ENCODE measurements around the gene ZMIZ2. TPM values are rescaled to one million over a fixed set of nuclear protein-coding genes. Genes with fewer than 3 reads are reported as not detected.
"Not testable (repeated sequence)": the region's sequence is repeated elsewhere in the genome, so short reads cannot be mapped to it uniquely, and the experiment has no call there.

The ZMIZ2 gene
- total RNA-seq, 2 experiments from 2014 or later, result 82.8 to 106 TPM

- Mint-ChIP-seq H3K4me3 (no peak overlapping the region), H3K4me1 (no peaks in the 10 kb centered on the region), H3K27me3 (no peaks in the 10 kb centered on the region), H3K27ac (no peak overlapping the region), H3K36me3 (ENCODE audit: low read depth) (no peaks in the 10 kb centered on the region), H3K9me3 (ENCODE audit: low read depth) (no peaks in the 10 kb centered on the region)
- no peak for ATAC-seq
- ChIA-PET POLR2A (no interaction called here), CTCF (no interaction called here)
- intact Hi-C loops (cut with DNase I, micrococcal nuclease), result no loop called here
- DNase-seq, result no peak
Observed at GRCh38 chr7:44776211-44776610, 27.6 kb downstream of the ZMIZ2 start.

- ChIA-PET POLR2A (interaction anchor here (0.6 kb wide), 2 partner anchors 103 to 523 kb away, joined by 3 read pairs; no protein-coding TSS in a partner anchor), CTCF (no interaction called here)
- H3K27ac Mint-ChIP-seq, result no peak overlapping the region
- intact Hi-C loops (cut with DNase I, micrococcal nuclease), result no loop called here
- no peak for ATAC-seq
- peaks cover 7% of the 10 kb centered on the region for H3K36me3 Mint-ChIP-seq (ENCODE audit: low read depth)
- H3K9me3 Mint-ChIP-seq (ENCODE audit: low read depth), result peaks cover 3% of the 10 kb centered on the region
- no peak overlapping the region for H3K4me3 Mint-ChIP-seq
- H3K27me3 Mint-ChIP-seq, result no peaks in the 10 kb centered on the region
- no peak for DNase-seq
- H3K4me1 Mint-ChIP-seq, result no peaks in the 10 kb centered on the region
Observed at GRCh38 chr7:44782460-44782859, 33.8 kb downstream of the ZMIZ2 start.

GRCh38 chr7:44783407-44783806 is 34.8 kb downstream of the ZMIZ2 start:
- Mint-ChIP-seq H3K4me3 (no peak overlapping the region), H3K27me3 (no peaks in the 10 kb centered on the region), H3K27ac (no peak overlapping the region), H3K36me3 (ENCODE audit: low read depth) (peaks cover 7% of the 10 kb centered on the region), H3K4me1 (no peaks in the 10 kb centered on the region), H3K9me3 (ENCODE audit: low read depth) (peaks cover 3% of the 10 kb centered on the region)
- DNase-seq (no peak), ATAC-seq (no peak)
- CTCF ChIA-PET, result interaction anchor here (0.6 kb wide), 1 partner anchor 959 kb away, joined by 3 read pairs; no protein-coding TSS in a partner anchor
- intact Hi-C loops (cut with DNase I, micrococcal nuclease), result no loop called here
- POLR2A ChIA-PET, result no interaction called here

- Mint-ChIP-seq H3K27me3 (no peaks in the 10 kb centered on the region), H3K4me3 (no peak overlapping the region), H3K36me3 (ENCODE audit: low read depth) (peaks cover 7% of the 10 kb centered on the region), H3K4me1 (no peaks in the 10 kb centered on the region), H3K9me3 (ENCODE audit: low read depth) (peaks cover 3% of the 10 kb centered on the region), H3K27ac (no peak overlapping the region)
- CTCF ChIA-PET, result no interaction called here
- ATAC-seq (no peak), DNase-seq (no peak)
- intact Hi-C loops (cut with DNase I, micrococcal nuclease), result no loop called here
- POLR2A ChIA-PET, result no interaction called here
Observed at GRCh38 chr7:44784364-44784763, 35.7 kb downstream of the ZMIZ2 start.

GRCh38 chr7:44785218-44785617 is 36.6 kb downstream of the ZMIZ2 start:
- POLR2A ChIA-PET, H3K4me3 Mint-ChIP-seq: not testable (repeated sequence)

GRCh38 chr7:44787041-44787440 is 38.4 kb downstream of the ZMIZ2 start:
- Mint-ChIP-seq H3K36me3 (ENCODE audit: low read depth) (peaks cover 7% of the 10 kb centered on the region), H3K4me1 (no peaks in the 10 kb centered on the region), H3K27ac (no peak overlapping the region), H3K27me3 (no peaks in the 10 kb centered on the region), H3K4me3 (no peak overlapping the region), H3K9me3 (ENCODE audit: low read depth) (peaks cover 3% of the 10 kb centered on the region)
- ChIA-PET POLR2A (no interaction called here), CTCF (interaction anchor here (1.5 kb wide), 1 partner anchor 199 kb away, joined by 3 read pairs; no protein-coding TSS in a partner anchor)
- ATAC-seq, result no peak
- DNase-seq, result no peak
- intact Hi-C loops (cut with DNase I, micrococcal nuclease), result no loop called here

More at GRCh38 chr7:44785218-44785617, 36.6 kb downstream of the ZMIZ2 start:
- H3K9me3 Mint-ChIP-seq (ENCODE audit: low read depth); H3K4me1 Mint-ChIP-seq; H3K27ac Mint-ChIP-seq; ATAC-seq; intact Hi-C loops (cut with DNase I, micrococcal nuclease); H3K27me3 Mint-ChIP-seq; H3K36me3 Mint-ChIP-seq (ENCODE audit: low read depth); DNase-seq: not testable (repeated sequence)
- CTCF ChIA-PET, result interaction anchor here (0.6 kb wide), 1 partner anchor 221 kb away, joined by 3 read pairs; no protein-coding TSS in a partner anchor

GRCh38 chr7:44787762-44788161 is 39.1 kb downstream of the ZMIZ2 start:
- H3K4me1 Mint-ChIP-seq, result no peaks in the 10 kb centered on the region
- H3K9me3 Mint-ChIP-seq (ENCODE audit: low read depth), result peaks cover 3% of the 10 kb centered on the region
- ATAC-seq (no peak), DNase-seq (no peak)
- CTCF ChIA-PET, result interaction anchor here (1.5 kb wide), 1 partner anchor 199 kb away, joined by 3 read pairs; no protein-coding TSS in a partner anchor
- H3K36me3 Mint-ChIP-seq (ENCODE audit: low read depth), result peaks cover 5% of the 10 kb centered on the region
- POLR2A ChIA-PET, result no interaction called here
- H3K27ac Mint-ChIP-seq, result no peak overlapping the region
- H3K27me3 Mint-ChIP-seq, result no peaks in the 10 kb centered on the region
- intact Hi-C loops (cut with DNase I, micrococcal nuclease), result no loop called here
- H3K4me3 Mint-ChIP-seq, result no peak overlapping the region

GRCh38 chr7:44789990-44790389 is 41.3 kb downstream of the ZMIZ2 start:
- CTCF ChIA-PET, result no interaction called here
- no peaks in the 10 kb centered on the region for H3K27me3 Mint-ChIP-seq
- H3K4me1 Mint-ChIP-seq, result no peaks in the 10 kb centered on the region
- no peak overlapping the region for H3K4me3 Mint-ChIP-seq
- POLR2A ChIA-PET, result no interaction called here
- H3K9me3 Mint-ChIP-seq (ENCODE audit: low read depth), result no peaks in the 10 kb centered on the region
- no peak for DNase-seq
- no peak overlapping the region for H3K27ac Mint-ChIP-seq
- no peak for ATAC-seq
- intact Hi-C loops (cut with DNase I, micrococcal nuclease), result no loop called here
- no peaks in the 10 kb centered on the region for H3K36me3 Mint-ChIP-seq (ENCODE audit: low read depth)

- ChIA-PET POLR2A (no interaction called here), CTCF (interaction anchor here (0.6 kb wide), 1 partner anchor 461 kb away, joined by 3 read pairs; no protein-coding TSS in a partner anchor)
- H3K36me3 Mint-ChIP-seq (ENCODE audit: low read depth), result peaks cover 2% of the 10 kb centered on the region
- no peaks in the 10 kb centered on the region for H3K9me3 Mint-ChIP-seq (ENCODE audit: low read depth)
- H3K27me3 Mint-ChIP-seq, result no peaks in the 10 kb centered on the region
- H3K4me3 Mint-ChIP-seq, result no peak overlapping the region
- DNase-seq (no peak), ATAC-seq (no peak)
- intact Hi-C loops (cut with DNase I, micrococcal nuclease), result no loop called here
- H3K4me1 Mint-ChIP-seq, result peaks cover 2% of the 10 kb centered on the region
- no peak overlapping the region for H3K27ac Mint-ChIP-seq
Observed at GRCh38 chr7:44791278-44792219, 42.9 kb downstream of the ZMIZ2 start.

GRCh38 chr7:44793919-44794318 is 45.3 kb downstream of the ZMIZ2 start:
- ATAC-seq, result no peak
- H3K27ac Mint-ChIP-seq, result no peak overlapping the region
- H3K4me1 Mint-ChIP-seq, result peaks cover 13% of the 10 kb centered on the region
- intact Hi-C loops (cut with DNase I, micrococcal nuclease), result no loop called here
- H3K4me3 Mint-ChIP-seq, result no peak overlapping the region
- no peaks in the 10 kb centered on the region for H3K9me3 Mint-ChIP-seq (ENCODE audit: low read depth)
- no peaks in the 10 kb centered on the region for H3K27me3 Mint-ChIP-seq
- POLR2A ChIA-PET, result no interaction called here
- H3K36me3 Mint-ChIP-seq (ENCODE audit: low read depth), result peaks cover 20% of the 10 kb centered on the region
- DNase-seq, result no peak
- CTCF ChIA-PET, result interaction anchor here (0.6 kb wide), 1 partner anchor 709 kb away, joined by 4 read pairs; no protein-coding TSS in a partner anchor

GRCh38 chr7:44794331-44794730 is 45.7 kb downstream of the ZMIZ2 start:
- no peaks in the 10 kb centered on the region for H3K9me3 Mint-ChIP-seq (ENCODE audit: low read depth)

More at GRCh38 chr7:44794331-44794730, 45.7 kb downstream of the ZMIZ2 start:
- ATAC-seq, result no peak
- Mint-ChIP-seq H3K27me3 (no peaks in the 10 kb centered on the region), H3K27ac (no peak overlapping the region), H3K4me3 (no peak overlapping the region), H3K36me3 (ENCODE audit: low read depth) (peaks cover 23% of the 10 kb centered on the region), H3K4me1 (peaks cover 14% of the 10 kb centered on the region)
- intact Hi-C loops (cut with DNase I, micrococcal nuclease), result no loop called here
- DNase-seq, result no peak
- ChIA-PET CTCF (interaction anchor here (0.6 kb wide), 2 partner anchors 202 to 710 kb away, joined by 4 read pairs; no protein-coding TSS in a partner anchor), POLR2A (interaction anchor here (0.7 kb wide), 1 partner anchor 26 kb away, joined by 3 read pairs; no protein-coding TSS in a partner anchor)
